Cardiac fibroblast (primary cell): ENCODE results near the gene ZNF678.
"Not testable (repeated sequence)": the region's sequence is repeated elsewhere in the genome, so short reads cannot be mapped to it uniquely, and the experiment has no call there.

ENCODE experiments used
- DNase-seq, 2 donors: peaks; one replicate each; pipeline versions ENCODE4 v3.0.0 to v3.0.0-alpha.2; 2010; ENCODE audit warnings: low read depth in 2 of 2
- H3K4me3 ChIP-seq, 2 donors: replicated peaks in 1 of 2; 1 replicate in 1 of 2; 2 replicates in 1 of 2; pipeline ENCODE4 v1.5.1; 2011; ENCODE audit warnings: low read depth in 2 of 2, low read length in 2 of 2, mild to moderate bottlenecking in 2 of 2, moderate library complexity in 1 of 2
- CTCF ChIP-seq: IDR thresholded peaks from one replicate; pipeline ENCODE4 v1.5.1; 2011; ENCODE audit warnings: low read depth, mild to moderate bottlenecking, low read length, inconsistent platforms

ZNF678 gene

GRCh38 chr1:227576189-227576588 lies 12.8 kb downstream of the ZNF678 start:
- H3K4me3 ChIP-seq = no peak overlapping the region
- no peak for TF ChIP-seq CTCF
- peak; percentile 4 to 15 for DNase-seq

- no peak for TF ChIP-seq CTCF
- no peak for DNase-seq
- H3K4me3 ChIP-seq = no peak overlapping the region
Measured at GRCh38 chr1:227577500-227577899, 14.1 kb downstream of the ZNF678 start.

- DNase-seq = no peak
- no peak overlapping the region for H3K4me3 ChIP-seq
- no peak for TF ChIP-seq CTCF
Measured at GRCh38 chr1:227583354-227583753, 20.0 kb downstream of the ZNF678 start.

- no peak for DNase-seq
- TF ChIP-seq CTCF = no peak
- H3K4me3 ChIP-seq = no peak overlapping the region
Measured at GRCh38 chr1:227586733-227587132, 23.4 kb downstream of the ZNF678 start.

- DNase-seq = no peak
- TF ChIP-seq CTCF = no peak
- H3K4me3 ChIP-seq = no peak overlapping the region
Measured at GRCh38 chr1:227587968-227588367, 24.6 kb downstream of the ZNF678 start.

- not testable (repeated sequence) for DNase-seq
Measured at GRCh38 chr1:227588769-227589168, 25.4 kb downstream of the ZNF678 start.

GRCh38 chr1:227589777-227590176 lies 26.4 kb downstream of the ZNF678 start:
- H3K4me3 ChIP-seq, DNase-seq: not testable (repeated sequence)

More at GRCh38 chr1:227588769-227589168, 25.4 kb downstream of the ZNF678 start:
- H3K4me3 ChIP-seq = not testable (repeated sequence)

- not testable (repeated sequence) for DNase-seq, H3K4me3 ChIP-seq
Measured at GRCh38 chr1:227596222-227596621, 32.9 kb downstream of the ZNF678 start.

GRCh38 chr1:227603327-227603726 lies 40.0 kb downstream of the ZNF678 start:
- DNase-seq = no peak
- TF ChIP-seq CTCF = no peak
- H3K4me3 ChIP-seq = no peak overlapping the region
